Neutrophil (primary cell): ENCODE results near the gene FSD1.
"Not testable (repeated sequence)": the region's sequence is repeated elsewhere in the genome, so short reads cannot be mapped to it uniquely, and the experiment has no call there.

ENCODE experiments used
- H3K27ac ChIP-seq: fragments of 200-600 bp; sonication (generic); 2 replicates; pipeline ENCODE4 v1.5.1; 2016; ENCODE audit warnings: mild to moderate bottlenecking, moderate library complexity
- H3K27me3 ChIP-seq: fragments of 200-600 bp; sonication (generic); 2 replicates; pipeline ENCODE4 v1.6.0; 2016; ENCODE audit warnings: mild to moderate bottlenecking
- H3K36me3 ChIP-seq: fragments of 200-600 bp; sonication (generic); 2 replicates; pipeline ENCODE4 v1.5.1; 2017
- H3K4me1 ChIP-seq, 2 experiments: fragments of 200-600 bp in 1 of 2; sonication (generic) in 1 of 2; 1 replicate in 1 of 2; 2 replicates in 1 of 2; pipeline versions ENCODE4 v1.5.1 to v1.6.1; 2013 to 2016; ENCODE audit warnings: low read depth in 1 of 2, low read length in 1 of 2, mild to moderate bottlenecking in 1 of 2, moderate library complexity in 1 of 2; ENCODE audit not compliant: control insufficient read depth in 1 of 2, insufficient read depth in 1 of 2
- H3K4me3 ChIP-seq, 2 experiments: fragments of 200-600 bp in 1 of 2; sonication (generic) in 1 of 2; 1 replicate in 1 of 2; 2 replicates in 1 of 2; pipeline ENCODE4 v1.5.1; 2013 to 2016; ENCODE audit warnings: low read depth in 1 of 2, low read length in 1 of 2, mild to moderate bottlenecking in 1 of 2, moderate library complexity in 1 of 2
- H3K9me3 ChIP-seq: fragments of 200-600 bp; sonication (generic); 2 replicates; pipeline ENCODE4 v1.5.1; 2016
- CTCF ChIP-seq: fragments of 200-600 bp; sonication (generic); IDR thresholded peaks from 2 replicates; pipeline ENCODE4 v1.5.1; 2016; ENCODE audit warnings: antibody characterized with exemption

FSD1 gene

DNA sequence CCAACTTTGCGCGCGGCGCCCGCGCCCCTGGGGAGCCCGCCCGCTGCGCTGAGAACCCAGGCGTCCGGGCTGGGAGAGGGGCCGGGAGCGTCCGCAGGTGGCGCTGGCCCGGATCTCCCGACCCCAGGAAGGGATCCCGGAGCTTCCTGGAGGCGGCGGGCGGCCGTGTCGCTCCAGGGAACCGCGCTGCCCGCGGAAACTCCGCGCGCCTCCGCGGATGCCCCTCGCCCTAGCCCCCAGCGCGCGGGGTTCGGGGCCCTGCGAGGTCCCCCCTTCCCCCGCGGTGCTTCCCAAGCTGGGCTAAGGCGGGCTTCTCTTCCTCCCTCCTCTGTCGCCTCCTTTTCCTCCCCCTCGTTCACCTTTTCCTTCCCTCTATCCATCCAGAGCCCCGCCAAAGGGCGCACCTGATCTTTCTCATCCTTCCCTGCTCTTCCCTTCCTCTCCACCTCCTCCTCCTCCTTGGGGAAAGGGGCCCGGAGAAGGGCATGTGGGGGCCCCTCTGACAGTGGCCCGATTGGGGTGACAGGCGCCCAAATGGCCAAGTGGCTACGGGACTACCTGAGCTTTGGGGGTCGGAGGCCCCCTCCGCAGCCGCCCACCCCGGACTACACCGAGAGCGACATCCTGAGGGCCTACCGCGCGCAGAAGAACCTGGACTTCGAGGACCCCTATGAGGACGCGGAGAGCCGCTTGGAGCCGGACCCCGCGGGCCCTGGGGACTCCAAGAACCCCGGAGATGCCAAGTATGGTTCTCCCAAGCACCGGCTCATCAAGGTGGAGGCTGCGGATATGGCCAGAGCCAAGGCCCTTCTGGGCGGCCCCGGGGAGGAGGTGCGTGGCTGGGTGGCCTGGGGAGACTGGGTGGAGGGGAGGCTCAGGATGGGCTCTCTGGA is 24.6 kb upstream of the FSD1 start:
- peaks cover 72% of the 10 kb centered on the region for H3K27me3 ChIP-seq
- H3K36me3 ChIP-seq: no peaks in the 10 kb centered on the region
- TF ChIP-seq CTCF: no peak
- no peaks in the 10 kb centered on the region for H3K9me3 ChIP-seq
- H3K27ac ChIP-seq: no peak overlapping the region
- H3K4me1 ChIP-seq: no peaks in the 10 kb centered on the region
- H3K4me3 ChIP-seq: no peak overlapping the region

DNA sequence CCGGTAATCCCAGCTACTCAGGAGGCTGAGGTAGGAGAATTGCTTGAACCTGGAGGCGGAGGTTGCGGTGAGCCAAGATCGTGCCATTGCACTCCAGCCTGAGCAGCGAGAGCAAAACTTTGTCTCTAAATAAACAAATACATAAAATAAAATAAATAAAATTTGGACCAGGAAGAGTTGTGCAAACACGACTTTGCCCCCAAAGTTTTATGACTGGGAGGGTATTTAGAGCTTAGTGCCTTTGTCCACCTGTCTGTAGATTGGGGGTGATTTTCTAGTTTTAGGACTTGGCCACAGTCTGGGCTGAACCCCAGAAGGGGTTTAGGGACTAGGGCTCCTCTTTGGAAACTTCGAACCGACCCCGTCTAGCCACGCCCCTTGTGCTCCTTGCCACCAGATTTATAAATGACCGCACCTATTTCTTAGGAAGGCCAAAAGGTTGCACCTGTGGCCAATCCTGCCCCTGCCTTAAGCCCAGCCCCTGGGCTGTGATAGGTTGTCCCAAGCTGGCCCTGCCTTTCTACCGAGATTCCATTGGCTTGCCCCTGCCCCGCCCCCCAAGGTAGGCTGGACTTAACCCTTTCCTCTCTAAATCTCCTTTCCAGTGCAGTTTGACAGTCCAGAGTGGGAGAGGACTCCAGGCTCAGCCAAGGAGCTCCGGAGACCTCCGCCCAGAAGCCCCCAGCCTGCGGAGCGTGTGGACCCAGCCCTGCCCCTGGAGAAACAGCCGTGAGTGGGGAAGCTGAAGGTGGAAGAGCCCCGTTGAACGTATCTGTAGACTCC is 20.0 kb upstream of the FSD1 start:
- H3K4me1 ChIP-seq: no peaks in the 10 kb centered on the region
- no peak for TF ChIP-seq CTCF
- peaks cover 52% of the 10 kb centered on the region for H3K27me3 ChIP-seq
- H3K4me3 ChIP-seq: no peak overlapping the region
- no peak overlapping the region for H3K27ac ChIP-seq
- H3K9me3 ChIP-seq: no peaks in the 10 kb centered on the region
- H3K36me3 ChIP-seq: no peaks in the 10 kb centered on the region

DNA sequence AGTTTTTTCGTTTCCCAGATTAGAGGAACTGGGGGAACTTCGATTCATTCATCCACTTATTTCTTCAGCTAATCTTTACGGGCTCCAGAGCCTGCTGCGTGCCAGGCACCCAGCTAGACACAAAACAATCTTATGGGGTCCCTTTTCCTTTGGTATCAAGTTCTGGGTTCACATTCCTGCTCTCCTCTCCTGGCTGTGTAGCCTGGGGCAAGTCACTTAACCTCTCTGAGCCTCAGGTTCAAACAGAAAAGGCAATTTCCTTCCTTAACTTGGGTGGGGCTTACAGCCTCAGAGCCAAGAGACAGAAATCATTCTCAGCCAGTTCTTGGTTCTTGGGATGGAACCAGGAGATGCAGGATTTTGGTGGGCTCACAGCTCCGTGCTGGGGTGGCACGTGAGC is 19.4 kb upstream of the FSD1 start:
- H3K4me3 ChIP-seq: no peak overlapping the region
- H3K4me1 ChIP-seq: no peaks in the 10 kb centered on the region
- no peaks in the 10 kb centered on the region for H3K9me3 ChIP-seq
- TF ChIP-seq CTCF: no peak
- no peak overlapping the region for H3K27ac ChIP-seq
- peaks cover 46% of the 10 kb centered on the region for H3K27me3 ChIP-seq
- no peaks in the 10 kb centered on the region for H3K36me3 ChIP-seq

DNA sequence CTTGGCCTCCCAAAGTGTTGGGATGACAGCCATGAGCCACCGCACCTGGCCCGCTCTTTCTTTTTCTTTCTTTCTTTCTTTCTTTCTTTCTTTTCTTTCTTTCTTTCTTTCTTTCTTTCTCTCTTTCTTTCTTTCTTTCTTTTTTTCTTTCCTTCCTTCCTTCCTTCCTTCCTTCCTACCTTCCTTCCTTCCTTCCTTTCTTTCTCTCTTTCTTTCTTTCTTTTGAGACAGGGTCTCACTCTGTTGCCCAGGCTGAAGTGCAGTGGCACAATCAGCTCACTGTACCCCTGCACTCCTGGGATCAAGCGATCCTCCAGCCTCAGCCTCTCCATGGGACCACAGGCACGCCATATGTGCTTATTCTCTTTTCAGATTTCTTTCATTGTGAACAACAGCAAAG is 18.3 kb upstream of the FSD1 start:
- not testable (repeated sequence) for H3K36me3 ChIP-seq, H3K4me1 ChIP-seq, H3K27ac ChIP-seq, H3K4me3 ChIP-seq, H3K9me3 ChIP-seq
- peaks cover 35% of the 10 kb centered on the region for H3K27me3 ChIP-seq

- H3K27ac ChIP-seq: no peak overlapping the region
- H3K4me3 ChIP-seq: no peak overlapping the region
- peaks cover 16% of the 10 kb centered on the region for H3K27me3 ChIP-seq
- no peaks in the 10 kb centered on the region for H3K4me1 ChIP-seq
- H3K36me3 ChIP-seq: no peaks in the 10 kb centered on the region
- no peak for TF ChIP-seq CTCF
- no peaks in the 10 kb centered on the region for H3K9me3 ChIP-seq
Observed at GRCh38 chr19:4288091-4288777, 16.2 kb upstream of the FSD1 start.
